NCI-H460 (cell line): ENCODE data around the gene CYP2A6. TPM values are rescaled to one million over a fixed set of nuclear protein-coding genes. Genes with fewer than 3 reads are reported as not detected.
"Not testable (repeated sequence)": the region's sequence is repeated elsewhere in the genome, so short reads cannot be mapped to it uniquely, and the experiment has no call there.

Experiments
- DNase-seq: peaks from one replicate; pipeline ENCODE4 v3.0.0-alpha.2; 2016; ENCODE audit warnings: low read depth; ENCODE audit errors: extremely low read depth
- total RNA-seq: library from RNA; depleted of rRNA; stranded (reverse); fragments of >200 nt; shearing (Covaris generic); gene quantifications from 2 replicates; pipeline ENCODE4 v1.2.3, GENCODE V29; 2014

The CYP2A6 gene
- total RNA-seq, 1 experiment from 2014 or later, result not detected

DNA sequence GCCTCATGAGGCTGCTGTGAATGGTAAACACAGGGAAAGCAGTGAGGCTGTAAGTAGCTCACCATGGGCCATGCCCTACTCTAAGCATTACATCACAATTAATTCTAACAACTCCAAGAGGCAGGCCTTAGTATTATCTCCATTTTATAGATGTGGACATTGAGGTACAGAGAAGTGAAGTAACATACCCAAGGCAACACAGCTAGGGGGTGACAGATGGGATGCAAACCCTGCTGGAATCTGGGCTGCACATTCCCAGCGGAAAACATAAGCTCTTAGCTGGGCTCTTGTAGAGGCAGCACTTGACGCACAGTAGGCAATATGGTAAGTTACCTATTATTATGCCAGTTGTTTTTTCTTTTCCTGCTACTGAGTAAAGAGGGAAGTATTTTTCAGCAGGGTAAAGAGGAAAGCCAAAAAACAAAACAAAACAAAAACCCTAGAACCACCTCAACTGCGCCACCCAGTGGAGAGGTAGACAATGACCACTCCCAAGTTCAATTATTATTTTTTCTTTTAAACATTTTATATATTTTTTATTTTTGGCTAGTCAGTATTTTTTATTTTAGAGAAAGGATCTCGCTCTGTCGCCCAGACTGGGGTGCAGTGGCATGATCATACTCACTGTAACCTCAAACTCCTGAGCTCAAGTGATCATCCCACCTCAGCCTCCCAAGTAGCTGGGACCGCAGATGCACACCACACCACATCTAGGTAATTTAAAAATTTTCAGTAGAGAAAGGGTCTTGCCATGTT is 30.6 kb downstream of the CYP2A6 start:
- not testable (repeated sequence) for DNase-seq

GRCh38 chr19:40818480-40819399 is 31.5 kb downstream of the CYP2A6 start:
- peak; percentile 26 for DNase-seq

DNA sequence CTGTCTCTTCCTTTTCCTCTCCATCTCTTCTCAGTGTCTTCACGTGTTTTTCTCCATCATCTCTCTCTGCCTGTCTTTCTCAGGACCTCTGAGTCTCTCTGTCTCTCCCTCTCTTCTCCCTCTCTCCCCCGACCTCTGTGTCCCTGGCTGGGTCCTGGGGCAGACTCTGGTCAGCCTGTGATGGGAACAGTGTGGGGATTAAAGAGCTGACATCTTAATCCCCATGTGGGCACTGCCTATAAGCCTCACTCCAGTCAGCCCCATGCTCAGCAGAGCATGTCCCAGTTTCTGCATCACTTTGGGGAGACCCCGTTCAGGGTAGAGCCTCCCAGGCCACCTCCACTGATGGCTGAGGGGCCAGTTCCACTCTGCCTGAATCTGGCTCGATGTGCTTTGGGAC is 35.0 kb downstream of the CYP2A6 start:
- DNase-seq, result no peak

GRCh38 chr19:40813182-40813581 is 37.1 kb downstream of the CYP2A6 start:
- no peak for DNase-seq

GRCh38 chr19:40812571-40812970 is 37.7 kb downstream of the CYP2A6 start:
- not testable (repeated sequence) for DNase-seq

DNA sequence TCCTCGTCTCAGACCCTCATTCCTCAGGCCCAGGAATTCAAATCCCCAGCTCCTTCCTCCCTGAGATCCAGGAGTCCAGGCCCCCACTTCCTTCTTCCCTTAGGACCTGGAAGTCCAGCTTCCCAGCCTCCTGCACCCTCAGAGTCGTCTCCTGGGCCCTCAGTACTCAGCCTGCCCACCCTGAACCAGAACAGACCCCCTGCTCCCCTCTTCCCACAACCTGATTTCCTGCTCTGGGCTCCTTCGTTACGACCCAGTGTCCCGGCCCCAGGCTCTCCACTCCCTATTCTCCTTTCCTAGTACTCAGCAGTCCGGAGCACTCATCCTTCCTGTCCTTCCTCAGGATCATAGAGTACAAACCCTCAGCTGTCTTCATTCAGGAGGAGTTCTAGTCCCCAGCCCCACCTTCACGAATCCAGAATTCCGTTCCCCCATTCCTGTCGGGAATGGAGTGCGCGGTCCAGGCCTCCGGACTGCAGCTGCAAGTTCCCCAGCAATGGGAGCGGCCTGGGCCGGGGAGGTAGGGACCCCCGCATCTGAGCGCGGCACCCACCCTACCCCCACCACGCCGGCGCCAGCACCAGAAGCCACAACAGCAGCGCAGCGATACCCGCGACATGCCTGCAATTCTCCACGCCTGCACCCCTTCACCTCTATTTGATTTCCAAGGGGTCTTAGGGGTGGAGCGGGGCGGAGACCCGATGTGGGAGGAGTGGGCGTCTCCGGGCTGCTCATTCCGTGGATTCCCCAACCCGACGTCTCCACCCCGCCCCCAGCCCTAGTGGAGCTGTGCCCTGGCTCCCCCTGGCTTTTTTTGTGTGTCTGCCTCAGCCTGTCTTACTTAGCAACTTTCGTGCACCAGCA is 38.5 kb downstream of the CYP2A6 start:
- DNase-seq, result no peak

- peak; percentile 38 for DNase-seq
Observed at GRCh38 chr19:40810649-40811408, 39.4 kb downstream of the CYP2A6 start.

- DNase-seq, result no peak
Observed at GRCh38 chr19:40810160-40810559, 40.1 kb downstream of the CYP2A6 start.

DNA sequence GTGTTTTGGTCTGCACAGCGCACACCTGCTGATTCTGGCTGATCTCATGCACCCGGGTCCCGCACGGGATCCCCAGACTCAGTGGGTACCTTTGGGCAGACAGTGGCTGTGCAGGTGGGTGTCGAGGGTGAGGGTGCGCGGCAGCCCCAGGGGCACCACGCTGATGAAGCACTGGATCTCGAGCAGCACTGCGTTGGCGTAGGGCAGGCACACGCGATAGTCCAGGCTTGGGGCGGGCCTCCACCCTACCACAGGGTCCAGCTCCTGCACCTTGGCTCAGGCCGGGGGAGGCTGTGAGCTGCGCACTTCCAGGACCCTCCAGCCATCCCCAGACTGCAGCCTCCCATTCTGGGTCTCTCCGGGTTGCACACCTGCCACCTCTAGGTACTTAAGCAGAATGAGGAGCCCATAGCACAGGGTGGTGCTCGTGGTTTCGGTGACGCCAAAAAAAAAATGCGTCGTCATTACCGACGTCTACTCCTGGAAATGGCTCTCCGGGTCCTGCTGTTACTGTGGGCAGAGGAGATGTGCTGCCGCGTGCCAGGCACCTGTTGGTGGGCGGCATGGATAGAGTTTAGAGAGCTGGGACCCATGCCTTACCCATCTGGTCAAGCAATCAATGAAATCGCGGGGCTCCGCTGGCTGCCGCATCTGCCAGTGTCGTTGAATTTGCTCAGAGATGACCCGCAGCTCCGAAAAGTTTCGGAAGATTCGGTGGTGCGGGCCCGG is 40.7 kb downstream of the CYP2A6 start:
- no peak for DNase-seq

GRCh38 chr19:40808497-40808896 is 41.8 kb downstream of the CYP2A6 start:
- DNase-seq, result no peak

DNA sequence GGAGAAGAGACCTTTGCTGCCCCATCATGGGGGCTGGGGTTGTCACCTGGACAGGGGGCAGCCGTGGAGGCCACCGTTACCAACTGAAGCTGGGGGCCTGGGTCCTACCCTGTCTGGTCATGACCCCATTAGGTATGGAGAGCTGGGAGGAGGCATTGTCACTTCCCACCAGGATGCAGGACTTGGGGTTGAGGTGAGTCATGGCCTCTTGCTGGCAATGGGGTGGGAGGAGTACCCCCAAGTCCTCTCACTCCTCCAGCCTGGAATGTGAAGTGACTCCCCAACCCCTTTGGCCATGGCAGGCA is 42.3 kb downstream of the CYP2A6 start:
- DNase-seq, result no peak

DNA sequence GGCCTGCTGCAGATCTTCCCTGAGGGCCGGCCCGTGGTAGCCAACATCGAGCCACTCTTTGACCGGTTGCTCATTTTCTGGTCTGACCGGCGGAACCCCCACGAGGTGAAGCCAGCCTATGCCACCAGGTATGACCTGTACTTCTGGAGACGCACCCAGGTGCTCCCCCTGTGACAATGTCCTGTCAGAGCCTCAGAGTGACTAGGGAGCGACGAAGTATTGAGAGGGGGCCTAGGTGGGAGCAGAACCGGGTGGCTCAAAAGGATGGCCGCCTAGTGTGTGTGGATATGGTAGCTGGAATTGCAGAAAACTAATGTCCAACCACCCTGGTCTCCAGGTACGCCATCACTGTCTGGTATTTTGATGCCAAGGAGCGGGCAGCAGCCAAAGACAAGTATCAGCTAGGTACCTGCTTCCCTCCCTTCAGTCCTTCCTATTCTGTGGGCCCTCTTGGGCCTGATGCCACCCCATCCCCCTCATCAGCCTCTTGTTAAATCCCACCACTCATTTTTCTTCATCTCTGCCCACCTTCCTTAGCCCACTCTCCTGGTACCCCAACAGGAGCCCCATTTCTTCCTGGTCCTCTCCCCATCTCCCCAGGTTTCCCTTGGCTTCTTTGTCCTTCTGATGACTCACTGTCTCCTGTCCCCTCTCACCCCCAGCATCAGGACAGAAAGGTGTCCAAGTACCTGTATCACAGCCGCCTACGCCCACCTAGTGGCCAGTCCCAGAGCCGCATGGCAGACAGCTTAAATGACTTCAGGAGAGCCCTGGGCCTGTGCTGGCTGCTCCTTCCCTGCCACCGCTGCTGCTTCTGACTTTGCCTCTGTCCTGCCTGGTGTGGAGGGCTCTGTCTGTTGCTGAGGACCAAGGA is 42.9 kb downstream of the CYP2A6 start:
- DNase-seq, result no peak

DNA sequence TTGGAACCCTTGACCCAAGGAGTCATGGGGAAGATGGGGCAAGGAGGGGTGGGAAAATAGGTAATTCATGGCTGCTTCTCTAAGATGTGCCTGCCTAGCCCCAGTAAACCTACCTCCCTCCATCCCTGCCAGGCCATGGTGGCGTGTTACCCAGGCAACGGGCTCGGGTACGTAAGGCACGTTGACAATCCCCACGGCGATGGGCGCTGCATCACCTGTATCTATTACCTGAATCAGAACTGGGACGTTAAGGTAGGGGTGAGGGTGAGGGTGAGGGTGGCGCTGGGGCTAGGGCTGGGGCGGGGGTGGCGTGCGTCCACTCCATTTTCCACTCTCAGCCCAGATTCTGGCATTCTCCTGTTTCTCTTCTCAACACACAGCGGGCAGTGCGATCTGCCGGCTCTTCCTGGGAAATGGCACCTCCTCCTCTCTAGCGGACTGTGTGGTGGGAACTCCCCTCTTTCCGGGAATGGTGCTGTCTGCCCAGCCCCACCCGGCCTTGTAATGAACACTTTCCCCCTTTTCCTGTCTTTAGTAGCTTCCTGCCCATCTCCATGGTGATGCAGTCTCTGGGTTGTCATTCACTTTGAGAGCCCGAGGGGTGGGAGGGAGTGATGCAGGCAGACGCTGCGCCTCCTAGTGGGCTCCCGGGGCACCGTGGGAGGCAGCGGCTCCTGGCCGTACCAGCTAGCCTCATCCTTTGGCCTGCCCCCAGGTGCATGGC is 43.7 kb downstream of the CYP2A6 start:
- no peak for DNase-seq

- DNase-seq, result no peak
Observed at GRCh38 chr19:40805258-40805868, 44.9 kb downstream of the CYP2A6 start.

DNA sequence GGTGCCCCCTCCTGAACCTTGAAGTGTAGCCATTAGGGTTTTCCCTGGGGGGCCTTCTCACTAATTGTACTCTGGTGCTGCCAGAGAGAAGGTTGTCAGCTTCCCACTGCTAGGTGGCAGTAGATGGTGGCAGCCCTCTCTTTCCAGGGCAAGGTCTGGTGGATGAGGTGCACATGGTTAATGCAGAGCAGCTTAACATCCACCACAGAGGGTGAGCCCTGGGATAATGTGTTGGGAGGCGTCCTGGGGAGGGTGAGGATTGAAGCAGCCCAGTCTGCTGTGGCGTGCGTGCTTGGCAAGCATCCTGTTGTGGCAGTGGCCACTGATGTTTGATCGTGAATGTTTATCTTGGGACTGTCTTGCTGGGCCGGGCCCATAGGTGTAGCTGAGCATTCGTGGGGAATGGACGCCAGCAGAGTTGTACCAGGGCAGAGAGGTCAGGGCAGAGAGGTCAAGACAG is 45.4 kb downstream of the CYP2A6 start:
- DNase-seq, result no peak

- no peak for DNase-seq
Observed at GRCh38 chr19:40803857-40804782, 46.1 kb downstream of the CYP2A6 start.
